H1 (cell line): ENCODE measurements around the gene AIPL1. TPM values are rescaled to one million over a fixed set of nuclear protein-coding genes. Genes with fewer than 3 reads are reported as not detected.

Experiments
- CTCF ChIA-PET: fragments of 300-600 bp; sonication (Branson Sonifier 250); formaldehyde crosslinking; loops from one replicate; lab custom pipeline; 2021; ENCODE audit not compliant: partially characterized antibody; lab: Charles Lee
- POLR2A ChIA-PET: fragments of 300-600 bp; sonication (Branson Sonifier 250); formaldehyde crosslinking; loops from one replicate; lab custom pipeline; 2021; ENCODE audit warnings: inconsistent platforms; ENCODE audit not compliant: partially characterized antibody; lab: Charles Lee
- DNase-seq, 2 experiments: peaks; one replicate each; pipeline versions ENCODE4 v3.0.0 to v3.0.0-alpha.2; 2010 to 2022; ENCODE audit warnings: low spot score in 2 of 2, low read depth in 1 of 2, mixed read lengths in 1 of 2
- FAIRE-seq: peaks from 2 replicates; lab custom pipeline; 2011; peaks lifted over from hg19 to GRCh38; lab: Jason Lieb, UNC
- H2AFZ ChIP-seq: 2 replicates; pipeline ENCODE4 v1.8.1; 2012; ENCODE audit warnings: low read length, inconsistent platforms
- H2AK5ac ChIP-seq: 2 replicates; pipeline ENCODE4 v1.6.1; 2013; ENCODE audit warnings: low read depth, low read length
- H2BK120ac ChIP-seq: replicated peaks from 2 replicates; pipeline ENCODE3; 2013; ENCODE audit warnings: low read depth, low read length, inconsistent platforms
- H2BK12ac ChIP-seq: 2 replicates; pipeline ENCODE4 v1.6.1; 2013; ENCODE audit warnings: low read depth, low read length
- H2BK15ac ChIP-seq: 2 replicates; pipeline ENCODE4 v1.6.1; 2013; ENCODE audit warnings: low read length
- H2BK20ac ChIP-seq: 2 replicates; pipeline ENCODE4 v1.6.1; 2013; ENCODE audit warnings: low read length
- H2BK5ac ChIP-seq: 2 replicates; pipeline ENCODE4 v1.6.1; 2013; ENCODE audit warnings: low read depth, low read length
- H3K14ac ChIP-seq: 2 replicates; pipeline ENCODE4 v1.6.1; 2013; ENCODE audit warnings: inconsistent platforms; ENCODE audit not compliant: insufficient read length
- H3K18ac ChIP-seq: 2 replicates; pipeline ENCODE4 v1.6.1; 2013; ENCODE audit warnings: low read length; ENCODE audit errors: extremely low read depth
- H3K23ac ChIP-seq: 2 replicates; pipeline ENCODE4 v1.6.1; 2013; ENCODE audit warnings: inconsistent platforms; ENCODE audit not compliant: insufficient read length
- H3K23me2 ChIP-seq: 2 replicates; pipeline ENCODE4 v1.6.1; 2013; ENCODE audit warnings: low read depth, low read length
- H3K27ac ChIP-seq: 2 replicates; pipeline ENCODE4 v1.6.1; 2011; ENCODE audit warnings: low read depth, low read length, inconsistent platforms
- H3K27me3 ChIP-seq, 4 experiments: replicated peaks in 1 of 4; 1 replicate in 1 of 4; 2 replicates in 3 of 4; pipeline versions ENCODE4 v1.6.1 to v1.8.1; 2011 to 2013; ENCODE audit warnings: low read length in 3 of 4, mild to moderate bottlenecking in 3 of 4, inconsistent platforms in 2 of 4, mixed read lengths in 2 of 4, moderate library complexity in 1 of 4; ENCODE audit not compliant: control insufficient read depth in 3 of 4, insufficient read depth in 3 of 4; ENCODE audit errors: extremely low read depth in 1 of 4
- H3K36me3 ChIP-seq, 4 experiments: 2 replicates each; pipeline versions ENCODE4 v1.6.1 to v1.8.1; 2011 to 2013; ENCODE audit warnings: mild to moderate bottlenecking in 4 of 4, low read length in 3 of 4, moderate library complexity in 2 of 4, control low read depth in 1 of 4, inconsistent platforms in 1 of 4; ENCODE audit not compliant: insufficient read depth in 4 of 4, control insufficient read depth in 2 of 4
- H3K4ac ChIP-seq: replicated peaks from 2 replicates; pipeline ENCODE3; 2013; ENCODE audit warnings: low read length, low read depth, mixed read lengths, inconsistent platforms; ENCODE audit not compliant: insufficient read length
- H3K4me1 ChIP-seq, 4 experiments: replicated peaks in 1 of 4; 1 replicate in 1 of 4; 2 replicates in 3 of 4; pipeline versions ENCODE4 v1.6.1 to v1.8.1; 2011 to 2013; ENCODE audit warnings: low read length in 3 of 4, inconsistent platforms in 2 of 4, mixed read lengths in 1 of 4; ENCODE audit not compliant: insufficient read depth in 4 of 4, control insufficient read depth in 3 of 4
- H3K4me2 ChIP-seq, 2 experiments: 2 replicates each; pipeline versions ENCODE4 v1.6.1 to v1.8.1; 2011 to 2013; ENCODE audit warnings: low read depth in 2 of 2, low read length in 2 of 2, control low read depth in 1 of 2, inconsistent platforms in 1 of 2, mild to moderate bottlenecking in 1 of 2; ENCODE audit not compliant: insufficient read depth in 1 of 2
- H3K4me3 ChIP-seq, 4 experiments: fragments of 200-600, 300-600 bp in 1 of 4; sonication (generic), shearing (Covaris generic), sonication (Bioruptor Twin) in 1 of 4; 2 replicates each; pipeline versions ENCODE4 v1.5.1 to v1.8.1; 2011 to 2016; ENCODE audit warnings: low read length in 4 of 4, low read depth in 3 of 4, control low read depth in 2 of 4, inconsistent platforms in 2 of 4, mild to moderate bottlenecking in 2 of 4, mixed read lengths in 1 of 4, moderate library complexity in 1 of 4; ENCODE audit not compliant: insufficient read depth in 2 of 4; ENCODE audit errors: extremely low read depth in 1 of 4
- H3K56ac ChIP-seq: replicated peaks from 2 replicates; pipeline ENCODE3; 2013; ENCODE audit warnings: low read depth, mild to moderate bottlenecking, mixed read lengths, low read length, inconsistent platforms; ENCODE audit not compliant: insufficient read length
- H3K79me1 ChIP-seq: 2 replicates; pipeline ENCODE4 v1.6.1; 2013; ENCODE audit warnings: low read depth, low read length, control low read depth
- H3K79me2 ChIP-seq, 2 experiments: 2 replicates each; pipeline versions ENCODE4 v1.6.1 to v1.8.1; 2012 to 2013; ENCODE audit warnings: low read length in 2 of 2, mild to moderate bottlenecking in 2 of 2, inconsistent platforms in 1 of 2; ENCODE audit not compliant: insufficient read depth in 2 of 2, control insufficient read depth in 1 of 2
- H3K9ac ChIP-seq, 4 experiments: replicated peaks in 1 of 4; 1 replicate in 1 of 4; 2 replicates in 3 of 4; pipeline versions ENCODE4 v1.6.1 to v1.8.1; 2011 to 2013; ENCODE audit warnings: low read depth in 3 of 4, low read length in 3 of 4, control low read depth in 2 of 4, mild to moderate bottlenecking in 2 of 4, moderate library complexity in 2 of 4, inconsistent platforms in 1 of 4; ENCODE audit errors: extremely low read depth in 1 of 4
- H3K9me3 ChIP-seq, 2 experiments: 2 replicates each; pipeline versions ENCODE4 v1.6.1 to v1.8.1; 2012 to 2013; ENCODE audit warnings: mild to moderate bottlenecking in 2 of 2, moderate library complexity in 2 of 2, control low read depth in 1 of 2, inconsistent platforms in 1 of 2, low read depth in 1 of 2, low read length in 1 of 2, mixed read lengths in 1 of 2; ENCODE audit not compliant: insufficient read depth in 2 of 2
- H4K20me1 ChIP-seq, 2 experiments: replicated peaks in 1 of 2; 2 replicates each; pipeline versions ENCODE3 to v1.8.1; 2011 to 2013; ENCODE audit warnings: inconsistent platforms in 2 of 2, low read length in 2 of 2, mild to moderate bottlenecking in 1 of 2; ENCODE audit not compliant: insufficient read depth in 2 of 2, control insufficient read depth in 1 of 2
- H4K5ac ChIP-seq: 2 replicates; pipeline ENCODE4 v1.6.1; 2013; ENCODE audit warnings: low read length, low read depth, mixed read lengths, inconsistent platforms; ENCODE audit not compliant: insufficient read length
- H4K8ac ChIP-seq: 2 replicates; pipeline ENCODE4 v1.8.0; 2013; ENCODE audit warnings: mild to moderate bottlenecking, moderate library complexity, low read length, inconsistent platforms; ENCODE audit not compliant: insufficient read depth; ENCODE audit errors: extremely low read depth
- H4K91ac ChIP-seq: replicated peaks from 2 replicates; pipeline ENCODE3; 2013; ENCODE audit warnings: low read length, mixed read lengths, inconsistent platforms; ENCODE audit not compliant: insufficient read length
- CHD1 ChIP-seq: IDR thresholded peaks from 2 replicates; pipeline ENCODE4 v1.6.1; 2012; ENCODE audit warnings: low read depth, low read length, improper control_type of control experiment
- RBBP5 ChIP-seq: IDR thresholded peaks from 2 replicates; pipeline ENCODE4 v1.7.1; 2012; ENCODE audit warnings: low read depth, mild to moderate bottlenecking, inconsistent platforms, low read length, moderate library complexity, borderline replicate concordance
- SRF ChIP-seq: IDR thresholded peaks from 2 replicates; pipeline ENCODE4 v1.6.1; 2011; ENCODE audit warnings: mild to moderate bottlenecking, low read depth, low read length, moderate library complexity
- TCF12 ChIP-seq: IDR thresholded peaks from 2 replicates; pipeline ENCODE4 v1.6.1; 2011; ENCODE audit warnings: low read depth, mild to moderate bottlenecking, low read length
- YY1 ChIP-seq: IDR thresholded peaks from 2 replicates; pipeline ENCODE4 v1.6.1; 2011; ENCODE audit warnings: low read depth, mild to moderate bottlenecking, low read length
- WGBS, 2 experiments: shearing (Covaris generic) in 1 of 2; methylation state at CpG; one replicate each; pipeline versions ENCODE4 v1.1.6 to v1.1.7; 2013 to 2015; ENCODE audit warnings: low lambda C conversion rate in 2 of 2, mixed read lengths in 2 of 2, inconsistent platforms in 1 of 2, low coverage in 1 of 2, missing lambda C conversion rate in 1 of 2; ENCODE audit not compliant: insufficient replicate concordance in 2 of 2, insufficient coverage in 1 of 2, insufficient read length in 1 of 2; ENCODE audit errors: extremely low coverage in 1 of 2, missing lambda C conversion rate in 1 of 2; 5-methylcytosine and 5-hydroxymethylcytosine counted together
- polyA plus RNA-seq, 7 experiments: library from polyadenylated mRNA; depleted of rRNA in 3 of 7; stranded (reverse) in 5 of 7; unstranded in 2 of 7; fragments of >200 nt in 5 of 7; fragments of 200-250 nt in 2 of 7; gene quantifications; 1 replicate in 5 of 7; 2 replicates in 1 of 7; 4 replicates in 1 of 7; pipeline versions ENCODE4 v1.2.1 to v1.2.3, GENCODE V29; 2011 to 2013; ENCODE audit warnings: missing spikeins in 2 of 7, mixed read lengths in 2 of 7
- total RNA-seq: library from RNA; stranded (reverse); fragmentation: NEBNext Ultra II Directional; extraction: Animal tissue kit (Norgen Biotek cat#: 25700); gene quantifications from 2 replicates; pipeline ENCODE4 v1.2.1, GENCODE V29; 2021
- TF ChIP-seq, protein P1 (sequence below): IDR thresholded peaks from 2 replicates; pipeline ENCODE4 v1.6.1; 2012; ENCODE audit warnings: low read length, inconsistent platforms

Gene AIPL1
- total and polyA plus RNA-seq, 2 of the 8 experiments (the other 6 are each of a cell fraction or from before 2014, with no cell fraction given) = 0.56 to 0.71 TPM

DNA sequence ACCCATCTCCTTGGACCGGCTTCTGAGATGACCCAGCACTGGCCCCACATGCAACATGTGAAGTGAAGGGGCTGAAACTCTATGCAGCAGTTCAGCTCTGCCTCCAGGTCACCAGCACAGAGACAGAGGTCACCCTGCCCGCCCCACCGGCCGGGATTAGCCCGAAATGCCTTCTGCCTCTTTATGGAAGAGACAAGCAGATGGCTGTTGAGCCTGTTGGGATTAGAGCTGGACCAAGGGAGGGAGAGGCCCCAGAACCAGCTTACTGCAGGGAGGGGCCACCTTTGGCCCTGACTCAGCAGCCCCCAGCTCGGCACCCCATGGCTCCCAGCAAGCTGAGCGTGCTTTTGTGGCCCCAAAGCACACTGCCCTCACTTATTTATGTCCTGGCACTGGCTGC is 5.7 kb downstream of the AIPL1 start:
- no peak overlapping the region for H2AFZ ChIP-seq
- H3K9me3 ChIP-seq = peaks cover 3 to 4% of the 10 kb centered on the region in 2 experiments; a peak in 2 of 4 replicates
- H4K5ac ChIP-seq = no peak overlapping the region
- H3K79me1 ChIP-seq = no peaks in the 10 kb centered on the region
- no peak overlapping the region for H3K23ac ChIP-seq
- POLR2A ChIA-PET = no interaction called here
- no peak overlapping the region for H3K4me3 ChIP-seq
- no peak overlapping the region for H3K4ac ChIP-seq
- no peak overlapping the region for H3K18ac ChIP-seq
- H4K91ac ChIP-seq = no peak overlapping the region
- no peak overlapping the region for H3K14ac ChIP-seq
- no peak overlapping the region for H3K27ac ChIP-seq
- no peak overlapping the region for H2BK5ac ChIP-seq
- H2BK20ac ChIP-seq = no peak overlapping the region
- H2BK120ac ChIP-seq = no peak overlapping the region
- H3K23me2 ChIP-seq = peaks cover 2% of the 10 kb centered on the region; the same call in 1 of the 2 replicates
- H4K20me1 ChIP-seq = no peaks in the 10 kb centered on the region
- no peaks in the 10 kb centered on the region for H3K36me3 ChIP-seq
- no peak overlapping the region for H2AK5ac ChIP-seq
- CTCF ChIA-PET = interaction anchor here (1.1 kb wide), 1 partner anchor 837 kb away, joined by 3 read pairs; no protein-coding TSS in a partner anchor
- H3K9ac ChIP-seq = no peak overlapping the region
- 94% methylated on average over 7 of the region's 7 CpGs; no CpG with 5 or more reads in 1 of the 2 experiments for WGBS, 2 experiments
- DNase-seq = no peak
- H2BK12ac ChIP-seq = no peak overlapping the region
- no peaks in the 10 kb centered on the region for H3K27me3 ChIP-seq
- H3K4me1 ChIP-seq = no peaks in the 10 kb centered on the region
- no peak overlapping the region for H3K56ac ChIP-seq
- H2BK15ac ChIP-seq = no peak overlapping the region
- no peak for FAIRE-seq
- H3K4me2 ChIP-seq = no peak overlapping the region
- H4K8ac ChIP-seq = no peak overlapping the region
- H3K79me2 ChIP-seq = no peaks in the 10 kb centered on the region
- TF ChIP-seq TCF12 (no peak), CHD1 (no peak), SRF (no peak), YY1 (no peak), RBBP5 (no peak)
- TF ChIP-seq, protein P1, sequence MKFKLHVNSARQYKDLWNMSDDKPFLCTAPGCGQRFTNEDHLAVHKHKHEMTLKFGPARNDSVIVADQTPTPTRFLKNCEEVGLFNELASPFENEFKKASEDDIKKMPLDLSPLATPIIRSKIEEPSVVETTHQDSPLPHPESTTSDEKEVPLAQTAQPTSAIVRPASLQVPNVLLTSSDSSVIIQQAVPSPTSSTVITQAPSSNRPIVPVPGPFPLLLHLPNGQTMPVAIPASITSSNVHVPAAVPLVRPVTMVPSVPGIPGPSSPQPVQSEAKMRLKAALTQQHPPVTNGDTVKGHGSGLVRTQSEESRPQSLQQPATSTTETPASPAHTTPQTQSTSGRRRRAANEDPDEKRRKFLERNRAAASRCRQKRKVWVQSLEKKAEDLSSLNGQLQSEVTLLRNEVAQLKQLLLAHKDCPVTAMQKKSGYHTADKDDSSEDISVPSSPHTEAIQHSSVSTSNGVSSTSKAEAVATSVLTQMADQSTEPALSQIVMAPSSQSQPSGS = no peak
